Measurements from ENCODE around the gene SEPTIN8. TPM values are rescaled to one million over a fixed set of nuclear protein-coding genes. Genes with fewer than 3 reads are reported as not detected.
A peak's percentile ranks its signal among the peaks of the same experiment; 100 is the strongest.

SEPTIN8 gene
- total and polyA plus RNA-seq, 2 of the 13 experiments (the other 11 are each of a cell fraction or from before 2014, with no cell fraction given), result 41.4 to 49.9 TPM

GRCh38 chr5:132736853-132737833, 39.9 kb downstream of the SEPTIN8 start, which contains the start of gene KIF3A (continued):
- TF ChIP-seq ZBTB33 (CRISPR knock-in tag; IDR thresholded peaks at IDR 0.05) (no peak), ZNF180 (CRISPR knock-in tag; IDR thresholded peaks at IDR 0.05; ENCODE audit: borderline replicate concordance, low read depth) (no peak), SALL1 (CRISPR knock-in tag; IDR thresholded peaks at IDR 0.05) (peak; percentile 86), TBL1XR1 (IDR thresholded peaks at IDR 0.05; ENCODE audit: borderline replicate concordance, low read length, partially characterized antibody) (no peak), RXRB (CRISPR knock-in tag; IDR thresholded peaks at IDR 0.05; ENCODE audit: borderline replicate concordance) (no peak), ZNF558 (CRISPR knock-in tag; IDR thresholded peaks at IDR 0.05; ENCODE audit: borderline replicate concordance) (no peak; the same call in 1 of the 2 replicates), ZNF777 (CRISPR knock-in tag; IDR thresholded peaks at IDR 0.05) (0 out of 2 replicates have a peak, but pooled peaks have one; percentile 22), GTF3A (CRISPR knock-in tag; conservative IDR thresholded peaks at IDR 0.05) (no peak), MAF1 (CRISPR knock-in tag; IDR thresholded peaks at IDR 0.05; ENCODE audit: borderline replicate concordance) (no peak), ZBTB40 (IDR thresholded peaks at IDR 0.05) (no peak), ZBTB40 (CRISPR knock-in tag; IDR thresholded peaks at IDR 0.05) (peak; percentile 28; the same call in 1 of the 2 replicates), E2F1 (CRISPR knock-in tag; IDR thresholded peaks at IDR 0.05) (no peak; the same call in 1 of the 2 replicates), MED8 (CRISPR knock-in tag; IDR thresholded peaks at IDR 0.05; ENCODE audit: insufficient replicate concordance) (no peak)

Measured in HepG2 (cell line).